IMR-90 (cell line): ENCODE results near the gene ZNF217. TPM values are rescaled to one million over a fixed set of nuclear protein-coding genes. Genes with fewer than 3 reads are reported as not detected.

ENCODE experiments used
- ATAC-seq: fragments of 200-7000 bp; cut with Tn5 transposase; 2 replicates; pipeline ENCODE4 v1.9.1; 2020; ENCODE audit warnings: low read depth, mild to moderate bottlenecking, moderate library complexity
- BruUV-seq: library from RNA; stranded (reverse); fragments of 400-500 nt; replicated peaks from 2 replicates; lab custom pipeline; 2021; lab: Mats Ljungman, UMichigan
- CTCF ChIA-PET: fragments of 300-600 bp; formaldehyde crosslinking; extraction: SDS; loops from one replicate; lab custom pipeline; 2021; ENCODE audit warnings: antibody characterized with exemption; lab: Yijun Ruan, JAX
- POLR2A ChIA-PET: fragments of 300-600 bp; sonication (Branson Sonifier 250); formaldehyde crosslinking; loops from one replicate; lab custom pipeline; 2022; ENCODE audit warnings: antibody characterized with exemption; ENCODE audit not compliant: unreplicated experiment; lab: Charles Lee
- DNase-seq: peaks from one replicate; pipeline ENCODE4 v3.0.0; 2013
- H2AFZ ChIP-seq: replicated peaks from 2 replicates; pipeline ENCODE3; 2013; ENCODE audit warnings: low read length, mild to moderate bottlenecking; ENCODE audit not compliant: poor library complexity
- H2AK5ac ChIP-seq: 2 replicates; pipeline ENCODE4 v1.6.1; 2013; ENCODE audit warnings: low read depth, low read length, inconsistent platforms
- H2AK9ac ChIP-seq: replicated peaks from 2 replicates; pipeline ENCODE3; 2013; ENCODE audit warnings: mild to moderate bottlenecking, low read depth, low read length, moderate library complexity; ENCODE audit not compliant: poor library complexity
- H2BK120ac ChIP-seq: 2 replicates; pipeline ENCODE4 v1.6.1; 2013; ENCODE audit warnings: low read depth, low read length, inconsistent platforms
- H2BK15ac ChIP-seq: 3 replicates; pipeline ENCODE4 v1.6.1; 2013; ENCODE audit warnings: low read depth, low read length, inconsistent platforms
- H2BK20ac ChIP-seq: 2 replicates; pipeline ENCODE4 v1.6.1; 2013; ENCODE audit warnings: low read depth, mild to moderate bottlenecking, inconsistent platforms, low read length, moderate library complexity
- H2BK5ac ChIP-seq: 2 replicates; pipeline ENCODE4 v1.6.1; 2013; ENCODE audit warnings: mild to moderate bottlenecking, low read depth, low read length, inconsistent platforms; ENCODE audit not compliant: poor library complexity, severe bottlenecking
- H3K14ac ChIP-seq: replicated peaks from 2 replicates; pipeline ENCODE4 v1.6.1; 2013; ENCODE audit warnings: low read depth, low read length, inconsistent platforms
- H3K18ac ChIP-seq: 2 replicates; pipeline ENCODE4 v1.6.1; 2013; ENCODE audit warnings: low read depth, low read length, control low read depth
- H3K23ac ChIP-seq: 2 replicates; pipeline ENCODE4 v1.6.1; 2013; ENCODE audit warnings: low read depth, low read length, inconsistent platforms
- H3K27ac ChIP-seq: 2 replicates; pipeline ENCODE4 v1.5.1; 2013; ENCODE audit warnings: mild to moderate bottlenecking, control low read depth, low read length; ENCODE audit not compliant: insufficient read depth
- H3K27me3 ChIP-seq: 2 replicates; pipeline ENCODE4 v1.6.1; 2013; ENCODE audit warnings: low read length; ENCODE audit not compliant: control insufficient read depth, insufficient read depth
- H3K36me3 ChIP-seq: 2 replicates; pipeline ENCODE4 v1.6.1; 2013; ENCODE audit warnings: low read length, mixed read lengths; ENCODE audit not compliant: control insufficient read depth, insufficient read depth
- H3K4ac ChIP-seq: 2 replicates; pipeline ENCODE4 v1.6.1; 2013; ENCODE audit warnings: low read depth, low read length, inconsistent platforms
- H3K4me1 ChIP-seq: 2 replicates; pipeline ENCODE4 v1.6.1; 2013; ENCODE audit warnings: low read length, mixed read lengths; ENCODE audit not compliant: control insufficient read depth, insufficient read depth
- H3K4me2 ChIP-seq: 2 replicates; pipeline ENCODE4 v1.6.1; 2013; ENCODE audit warnings: low read depth, mild to moderate bottlenecking, control low read depth, low read length, moderate library complexity
- H3K4me3 ChIP-seq: 2 replicates; pipeline ENCODE4 v1.5.1; 2013; ENCODE audit warnings: low read depth, mild to moderate bottlenecking, control low read depth, low read length, moderate library complexity; ENCODE audit not compliant: insufficient read depth
- H3K56ac ChIP-seq: 2 replicates; pipeline ENCODE4 v1.6.1; 2013; ENCODE audit warnings: low read length, inconsistent platforms; ENCODE audit not compliant: insufficient read depth; ENCODE audit errors: extremely low read depth
- H3K79me1 ChIP-seq, 2 experiments: 2 replicates each; pipeline ENCODE4 v1.6.1; 2013; ENCODE audit warnings: low read length in 2 of 2, inconsistent platforms in 1 of 2, low read depth in 1 of 2
- H3K9ac ChIP-seq: 2 replicates; pipeline ENCODE4 v1.6.1; 2013; ENCODE audit warnings: low read depth, low read length, control low read depth
- H3K9me1 ChIP-seq: 2 replicates; pipeline ENCODE4 v1.6.1; 2013; ENCODE audit warnings: low read length, inconsistent platforms; ENCODE audit not compliant: insufficient read depth
- H3K9me3 ChIP-seq: 2 replicates; pipeline ENCODE4 v1.6.1; 2013; ENCODE audit warnings: low read length; ENCODE audit not compliant: control insufficient read depth, insufficient read depth
- H4K20me1 ChIP-seq: 2 replicates; pipeline ENCODE4 v1.6.1; 2013; ENCODE audit warnings: low read length, inconsistent platforms; ENCODE audit not compliant: insufficient read depth
- H4K5ac ChIP-seq: 2 replicates; pipeline ENCODE4 v1.6.1; 2013; ENCODE audit warnings: mild to moderate bottlenecking, low read depth, low read length, control low read depth
- H4K8ac ChIP-seq, 2 experiments: 2 replicates each; pipeline ENCODE4 v1.6.1; 2013; ENCODE audit warnings: low read depth in 2 of 2, low read length in 2 of 2, control low read depth in 1 of 2, inconsistent platforms in 1 of 2
- H4K91ac ChIP-seq: 2 replicates; pipeline ENCODE4 v1.6.1; 2013; ENCODE audit warnings: low read depth, low read length, inconsistent platforms; ENCODE audit not compliant: insufficient read depth
- BHLHE40 ChIP-seq: fragments of 150-350 bp; IDR thresholded peaks from 2 replicates; pipeline ENCODE4 v1.6.1; 2016; ENCODE audit warnings: mild to moderate bottlenecking, low read depth, low read length
- CEBPB ChIP-seq: IDR thresholded peaks from 2 replicates; pipeline ENCODE4 v1.6.1; 2012; ENCODE audit warnings: low read depth, low read length, improper control_type of control experiment
- FOS ChIP-seq: fragments of 150-350 bp; IDR thresholded peaks from 2 replicates; pipeline ENCODE4 v1.6.1; 2016; ENCODE audit warnings: low read depth, low read length
- MAFK ChIP-seq: IDR thresholded peaks from 2 replicates; pipeline ENCODE4 v1.6.1; 2012; ENCODE audit warnings: low read depth, low read length, improper control_type of control experiment
- MAZ ChIP-seq: IDR thresholded peaks from 2 replicates; pipeline ENCODE4 v1.6.1; 2012; ENCODE audit warnings: low read depth, mild to moderate bottlenecking, low read length, improper control_type of control experiment, moderate library complexity, borderline replicate concordance
- NFE2L2 ChIP-seq: fragments of 150-350 bp; IDR thresholded peaks from 2 replicates; pipeline ENCODE4 v1.6.1; 2016; ENCODE audit warnings: low read depth, mild to moderate bottlenecking, low read length
- RAD21 ChIP-seq: IDR thresholded peaks from 2 replicates; pipeline ENCODE4 v1.6.1; 2012; ENCODE audit warnings: low read length, improper control_type of control experiment
- RCOR1 ChIP-seq: IDR thresholded peaks from 2 replicates; pipeline ENCODE4 v1.6.1; 2012; ENCODE audit warnings: mild to moderate bottlenecking, low read length, improper control_type of control experiment; ENCODE audit not compliant: insufficient replicate concordance
- RFX5 ChIP-seq: IDR thresholded peaks from 2 replicates; pipeline ENCODE4 v1.8.0; 2012; ENCODE audit warnings: low read depth, mild to moderate bottlenecking, low read length, moderate library complexity
- SMC3 ChIP-seq: fragments of 150-350 bp; IDR thresholded peaks from 2 replicates; pipeline ENCODE4 v1.6.1; 2016; ENCODE audit warnings: low read depth, mild to moderate bottlenecking, antibody characterized with exemption, low read length, moderate library complexity
- USF2 ChIP-seq: fragments of 150-350 bp; IDR thresholded peaks from 2 replicates; pipeline ENCODE4 v1.6.1; 2017; ENCODE audit warnings: mild to moderate bottlenecking, antibody characterized with exemption, low read length, low read depth
- WGBS, 2 experiments: methylation state at CpG; one replicate each; pipeline versions ENCODE4 v1.1.5 to v1.1.7; 2013; ENCODE audit warnings: missing lambda C conversion rate in 2 of 2; ENCODE audit not compliant: insufficient read length in 1 of 2; ENCODE audit errors: extremely low coverage in 2 of 2; 5-methylcytosine and 5-hydroxymethylcytosine counted together
- dilution Hi-C: fragments of 300-500 bp; cut with HindIII; formaldehyde crosslinking; loops from one replicate; pipeline ENCODE4 v1.14.3; 2018; ENCODE audit warnings: low sequenced_read_pairs; ENCODE audit not compliant: unreplicated experiment
- in situ Hi-C: fragments of 300-500 bp; cut with MboI; formaldehyde crosslinking; loops from 3 replicates; pipeline ENCODE4 v1.14.3; 2019; ENCODE audit warnings: low sequenced_read_pairs, inconsistent platforms, mixed read lengths
- intact Hi-C: fragments of 100-400 bp; cut with micrococcal nuclease; formaldehyde crosslinking; loops from 2 replicates; pipeline ENCODE4 v1.10.0; 2022
- polyA plus RNA-seq, 3 experiments: library from polyadenylated mRNA; depleted of rRNA; stranded (reverse); fragments of >200 nt; gene quantifications; 2 replicates each; pipeline ENCODE4 v1.2.3, GENCODE V29; 2012; ENCODE audit warnings: low replicate concordance in 1 of 3
- total RNA-seq: library from RNA; depleted of rRNA; stranded (reverse); fragments of >200 nt; gene quantifications from 2 replicates; pipeline ENCODE4 v1.2.3, GENCODE V29; 2012

Gene ZNF217
- total and polyA plus RNA-seq, 2 of the 4 experiments (the other 2 are of a cell fraction) = 9.1 to 27.8 TPM

- no peak overlapping the region for H3K27ac ChIP-seq
- CTCF ChIA-PET = no interaction called here
- in situ Hi-C loops = loop anchor here (5.0 to 10.0 kb wide), 2 partner anchors 367 to 630 kb away; partner anchors contain the start of gene PFDN4
Observed at GRCh38 chr20:53574819-53575218, 18.8 kb downstream of the ZNF217 start.

More at GRCh38 chr20:53574819-53575218, 18.8 kb downstream of the ZNF217 start:
- DNase-seq (no peak), ATAC-seq (no peak)
- H3K9ac ChIP-seq = no peak overlapping the region
- no peak overlapping the region for H3K4me3 ChIP-seq
- BruUV-seq = no TSS peak
- no peak overlapping the region for H3K18ac ChIP-seq
- dilution Hi-C loops = no loop called here
- no peak overlapping the region for H4K5ac ChIP-seq
- intact Hi-C loops = loop anchor here (5.0 to 10.0 kb wide), 2 partner anchors 490 to 622 kb away; no protein-coding TSS in a partner anchor
- no peak overlapping the region for H3K4me2 ChIP-seq
- peaks cover 66% of the 10 kb centered on the region for H3K36me3 ChIP-seq
- H3K56ac ChIP-seq = no peak overlapping the region
- no peak overlapping the region for H3K4ac ChIP-seq
- no peak overlapping the region for H2BK5ac ChIP-seq
- H4K8ac ChIP-seq = no peak overlapping the region
- H4K91ac ChIP-seq = no peak overlapping the region
- no peak overlapping the region for H2BK15ac ChIP-seq
- H2AK5ac ChIP-seq = no peak overlapping the region
- H3K27me3 ChIP-seq = no peaks in the 10 kb centered on the region
- H3K23ac ChIP-seq = no peak overlapping the region
- H2BK120ac ChIP-seq = no peak overlapping the region
- H4K20me1 ChIP-seq = peaks cover 75% of the 10 kb centered on the region
- no CpG with 5 or more reads among the region's 6 CpGs for WGBS, 2 experiments
- H3K14ac ChIP-seq = no peak overlapping the region
- POLR2A ChIA-PET = no interaction called here
- H3K9me1 ChIP-seq = no peaks in the 10 kb centered on the region
- TF ChIP-seq RFX5 (no peak), BHLHE40 (no peak), FOS (no peak), MAFK (no peak), RAD21 (no peak), CEBPB (no peak), MAZ (no peak), RCOR1 (no peak), USF2 (no peak), NFE2L2 (no peak), SMC3 (no peak)
- no peak overlapping the region for H2AK9ac ChIP-seq
- H2AFZ ChIP-seq = no peak overlapping the region
- no peak overlapping the region for H2BK20ac ChIP-seq
- peaks cover 7% of the 10 kb centered on the region for H3K4me1 ChIP-seq
- peaks cover 8 to 50% of the 10 kb centered on the region in 2 experiments for H3K79me1 ChIP-seq
- H3K9me3 ChIP-seq = no peaks in the 10 kb centered on the region
